ENCODE results near the gene FLNA.
"Not testable (repeated sequence)": the region's sequence is repeated elsewhere in the genome, so short reads cannot be mapped to it uniquely, and the experiment has no call there.

FLNA gene

DNA sequence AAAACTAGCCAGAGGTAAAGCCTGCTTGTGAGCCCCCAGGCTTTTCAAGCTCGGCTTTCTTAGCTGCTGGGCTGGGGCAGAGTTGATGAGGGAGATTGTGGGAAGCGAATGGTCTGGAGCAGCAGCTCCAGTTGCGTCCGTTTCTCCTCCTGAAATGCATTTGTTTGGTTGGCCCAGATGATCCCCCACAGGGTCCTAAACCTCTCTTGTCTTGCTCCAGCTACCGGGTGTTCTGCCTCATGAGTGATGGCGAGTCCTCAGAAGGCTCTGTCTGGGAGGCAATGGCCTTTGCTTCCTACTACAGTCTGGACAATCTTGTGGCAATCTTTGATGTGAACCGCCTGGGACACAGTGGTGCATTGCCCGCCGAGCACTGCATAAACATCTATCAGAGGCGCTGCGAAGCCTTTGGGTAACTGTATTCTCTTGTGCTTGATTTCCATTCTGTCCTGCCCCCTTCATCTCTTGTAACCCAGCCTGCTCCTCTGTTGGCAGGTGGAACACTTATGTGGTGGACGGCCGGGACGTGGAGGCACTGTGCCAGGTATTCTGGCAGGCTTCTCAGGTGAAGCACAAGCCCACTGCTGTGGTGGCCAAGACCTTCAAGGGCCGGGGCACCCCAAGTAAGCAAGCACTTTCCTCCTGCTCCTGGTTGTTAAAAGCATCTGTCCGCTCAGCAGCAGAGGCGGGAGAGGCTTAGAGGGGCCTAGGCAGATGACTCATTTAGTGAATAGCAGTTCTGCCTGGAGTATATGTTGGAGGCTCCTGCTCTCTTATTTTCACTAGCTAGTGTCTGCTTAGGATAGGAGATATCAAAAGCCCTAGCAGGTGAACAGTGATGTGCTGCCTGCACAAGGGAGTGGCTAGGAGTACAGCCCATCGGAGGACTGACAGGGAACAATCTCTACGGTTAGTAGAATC lies 63.6 kb downstream of the FLNA start:
- no peaks in the 10 kb centered on the region for H3K36me3 Mint-ChIP-seq
- ATAC-seq (replicated peaks) (no peak), DNase-seq (no peak)
- H3K4me3 Mint-ChIP-seq = no peak overlapping the region
- H3K9me3 Mint-ChIP-seq = no peaks in the 10 kb centered on the region
- peaks cover 19 to 45% of the 10 kb centered on the region in 2 donors for H3K4me1 Mint-ChIP-seq
- H3K27ac Mint-ChIP-seq = no peak overlapping the region
- H3K27me3 Mint-ChIP-seq = no peaks in the 10 kb centered on the region

DNA sequence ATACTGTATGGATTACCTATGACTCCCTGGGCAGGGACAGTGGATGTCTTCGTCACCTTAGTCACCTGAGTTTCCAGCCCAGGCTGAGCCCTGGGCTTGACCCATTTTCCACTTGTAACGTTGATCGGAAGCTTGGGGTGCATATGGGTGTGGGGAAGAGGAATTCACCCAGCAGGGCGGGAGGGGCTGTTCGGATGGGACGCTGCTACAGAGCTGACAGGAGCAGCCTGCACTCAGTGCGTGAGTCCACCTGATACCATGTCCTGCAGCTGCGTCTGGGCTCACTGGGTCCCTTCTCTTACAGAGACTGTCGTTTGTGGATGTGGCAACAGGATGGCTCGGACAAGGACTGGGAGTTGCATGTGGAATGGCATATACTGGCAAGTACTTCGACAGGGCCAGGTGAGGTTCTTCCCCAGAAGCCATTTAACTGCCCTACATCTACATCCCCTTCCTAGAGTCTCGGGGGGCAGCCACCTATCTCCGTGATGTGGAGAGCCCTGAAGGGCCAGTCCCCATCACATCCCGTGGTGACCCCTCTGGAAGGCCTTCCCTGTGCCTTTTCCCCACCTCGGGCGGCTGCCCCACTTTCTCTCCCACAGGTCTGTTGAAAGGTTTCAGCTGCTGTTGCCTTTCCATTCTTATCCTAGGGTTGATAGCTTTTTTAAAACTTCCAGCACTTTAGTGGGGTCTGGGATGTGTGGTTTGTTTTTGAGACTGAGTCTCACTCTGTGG lies 65.2 kb downstream of the FLNA start:
- no peak overlapping the region for H3K27ac Mint-ChIP-seq
- no peak for DNase-seq
- H3K4me1 Mint-ChIP-seq = peaks cover 29 to 59% of the 10 kb centered on the region in 2 donors

DNA sequence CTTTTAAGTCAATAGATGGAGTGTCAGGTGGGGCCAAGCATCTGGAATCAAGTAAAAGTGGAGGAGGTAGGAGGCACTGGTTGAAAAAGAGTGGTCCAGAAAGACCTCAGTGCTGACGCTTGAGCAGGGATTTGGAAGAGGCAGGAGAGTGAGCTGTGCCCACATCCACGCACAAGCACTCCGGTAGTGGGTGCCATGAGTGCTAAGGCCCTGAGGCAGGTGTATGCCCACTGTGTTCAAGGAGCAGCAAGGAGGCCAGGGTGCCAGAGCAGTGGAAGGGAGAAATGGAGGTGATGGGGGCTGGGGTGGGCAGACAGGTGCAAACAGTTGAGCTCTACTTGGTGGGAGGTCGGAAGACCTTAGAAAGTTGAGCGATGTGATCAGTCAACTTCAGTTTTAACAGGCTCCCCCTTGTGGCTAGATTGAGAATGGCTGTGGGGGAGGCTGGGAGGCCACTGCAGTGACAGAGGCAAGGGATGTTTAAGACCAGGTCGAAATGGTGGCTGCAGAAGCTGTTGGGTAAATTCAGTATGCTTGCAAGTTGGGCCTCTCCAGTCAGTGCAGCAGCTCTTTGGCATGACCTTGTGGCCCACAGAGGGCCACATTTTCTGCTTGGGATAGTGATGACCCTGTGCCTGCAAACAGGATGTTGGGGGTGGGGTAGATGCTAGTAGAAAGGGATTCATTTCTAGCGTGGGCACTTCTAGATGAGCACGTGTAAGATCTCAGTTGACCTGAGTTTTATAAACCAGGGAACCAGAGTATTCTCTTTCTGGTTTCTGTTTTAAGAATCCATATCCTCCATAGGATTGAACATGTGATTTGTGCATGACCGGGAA lies 66.1 kb downstream of the FLNA start:
- no peaks in the 10 kb centered on the region for H3K36me3 Mint-ChIP-seq
- no peak overlapping the region for H3K4me3 Mint-ChIP-seq
- peaks cover 30 to 59% of the 10 kb centered on the region in 2 donors for H3K4me1 Mint-ChIP-seq
- ATAC-seq (replicated peaks) (peak; percentile 72 to 75), DNase-seq (peak; percentile 73)
- peaks cover 0 to 2% of the 10 kb centered on the region in 2 donors for H3K9me3 Mint-ChIP-seq
- H3K27me3 Mint-ChIP-seq = no peaks in the 10 kb centered on the region
- peak overlapping the region; percentile 1 for H3K27ac Mint-ChIP-seq

More for the DNA sequence above, 65.2 kb downstream of the FLNA start:
- Mint-ChIP-seq H3K36me3 (no peaks in the 10 kb centered on the region), H3K4me3 (no peak overlapping the region), H3K9me3 (no peaks in the 10 kb centered on the region), H3K27me3 (no peaks in the 10 kb centered on the region)
- ATAC-seq (replicated peaks) = no peak

- Mint-ChIP-seq H3K36me3 (no peaks in the 10 kb centered on the region), H3K27ac (no peak overlapping the region), H3K27me3 (no peaks in the 10 kb centered on the region), H3K9me3 (peaks cover 0 to 2% of the 10 kb centered on the region in 2 donors), H3K4me1 (peaks cover 28 to 52% of the 10 kb centered on the region in 2 donors), H3K4me3 (no peak overlapping the region)
- DNase-seq = no peak
- no peak for ATAC-seq (replicated peaks)
Measured at GRCh38 chrX:154307202-154307601, 67.2 kb downstream of the FLNA start.

DNA sequence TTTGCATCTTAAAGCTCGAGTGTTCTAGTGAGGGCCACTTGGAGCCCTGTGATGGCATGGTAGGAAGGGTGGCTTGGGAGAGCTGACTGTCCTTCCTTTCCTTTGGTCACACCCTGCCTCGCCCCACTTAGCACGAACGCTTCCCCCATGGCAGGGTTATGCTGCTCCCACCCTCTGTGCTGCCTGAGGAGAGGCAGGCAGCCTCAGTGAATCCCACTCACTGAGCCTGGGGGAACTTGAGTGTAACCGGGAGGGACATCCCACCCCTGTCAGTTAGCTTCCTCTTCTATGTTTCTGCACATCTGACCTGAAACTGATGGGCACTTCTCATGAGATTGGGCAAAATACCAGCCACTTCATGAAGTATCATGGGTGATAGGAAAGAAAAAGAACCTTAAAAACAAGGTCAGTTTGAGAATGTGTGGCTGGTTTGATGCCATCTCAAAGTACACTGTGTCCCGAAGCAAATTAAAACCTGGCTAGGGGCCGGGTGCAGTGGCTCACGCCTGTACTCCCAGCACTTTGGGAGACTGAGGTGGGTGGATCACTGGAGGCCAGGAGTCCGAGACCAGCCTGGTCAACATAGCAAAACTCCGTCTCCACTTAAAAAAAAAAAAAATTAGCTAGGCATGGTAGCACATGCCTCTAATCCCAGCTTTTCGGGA lies 68.8 kb downstream of the FLNA start:
- H3K4me3 Mint-ChIP-seq = peak overlapping the region; percentile 18 to 31
- H3K4me1 Mint-ChIP-seq = peaks cover 26 to 41% of the 10 kb centered on the region in 2 donors
- H3K9me3 Mint-ChIP-seq = peaks cover 0 to 2% of the 10 kb centered on the region in 2 donors
- peak overlapping the region; percentile 59 for H3K27ac Mint-ChIP-seq
- DNase-seq (no peak), ATAC-seq (replicated peaks) (peak; percentile 54 to 60)
- no peaks in the 10 kb centered on the region for H3K27me3 Mint-ChIP-seq
- no peaks in the 10 kb centered on the region for H3K36me3 Mint-ChIP-seq

DNA sequence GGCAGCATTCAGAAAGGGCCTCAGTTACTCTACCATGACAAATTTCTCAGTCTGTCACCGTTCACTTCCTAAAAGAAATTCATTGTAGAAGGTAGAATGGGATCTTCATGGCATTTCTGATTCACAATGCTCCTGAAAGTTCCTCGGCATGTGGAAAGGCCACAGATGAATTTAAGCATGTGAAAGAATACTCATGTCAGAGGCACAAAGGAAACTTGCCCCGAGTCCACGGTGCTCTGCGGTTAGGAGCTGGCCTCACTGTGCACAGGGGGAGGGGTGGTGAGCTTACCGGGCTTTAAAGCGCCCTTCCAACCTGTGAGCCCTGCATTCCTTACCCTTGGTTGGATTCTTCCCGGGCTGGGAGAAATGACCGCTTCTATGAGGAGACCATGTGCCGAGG lies 69.6 kb downstream of the FLNA start:
- Mint-ChIP-seq H3K27me3 (no peaks in the 10 kb centered on the region), H3K9me3 (peaks cover 0 to 2% of the 10 kb centered on the region in 2 donors), H3K4me3 (no peak overlapping the region), H3K27ac (no peak overlapping the region), H3K36me3 (no peaks in the 10 kb centered on the region), H3K4me1 (peaks cover 28 to 41% of the 10 kb centered on the region in 2 donors)
- ATAC-seq (replicated peaks) (no peak), DNase-seq (no peak)

GRCh38 chrX:154303476-154303875 lies 71.0 kb downstream of the FLNA start:
- H3K4me3 Mint-ChIP-seq = no peak overlapping the region
- peaks cover 0 to 2% of the 10 kb centered on the region in 2 donors for H3K9me3 Mint-ChIP-seq
- H3K4me1 Mint-ChIP-seq = peaks cover 29 to 48% of the 10 kb centered on the region in 2 donors
- ATAC-seq (replicated peaks) = no peak
- H3K36me3 Mint-ChIP-seq = no peaks in the 10 kb centered on the region
- no peak overlapping the region for H3K27ac Mint-ChIP-seq
- no peaks in the 10 kb centered on the region for H3K27me3 Mint-ChIP-seq
- DNase-seq = no peak

DNA sequence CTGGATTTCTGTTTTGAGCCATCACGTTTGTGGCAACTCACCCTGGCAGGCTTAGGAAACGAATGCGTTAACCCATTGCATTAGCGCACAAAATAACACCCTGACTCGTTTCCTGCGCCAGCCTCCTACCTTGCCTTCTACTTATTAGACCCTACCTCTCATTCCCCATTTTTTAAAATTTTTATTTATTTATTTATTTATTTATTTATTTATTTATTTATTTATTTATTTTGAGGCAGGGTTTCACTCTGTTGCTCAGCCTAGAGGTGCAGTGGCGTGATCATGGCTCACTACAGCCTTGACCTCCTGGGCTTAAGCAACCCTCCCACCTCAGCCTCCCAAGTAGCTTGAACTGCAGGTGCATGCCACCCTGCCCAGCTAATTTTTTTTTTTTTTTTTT lies 71.4 kb downstream of the FLNA start:
- ATAC-seq (replicated peaks); H3K27ac Mint-ChIP-seq; H3K4me3 Mint-ChIP-seq; DNase-seq; H3K36me3 Mint-ChIP-seq; H3K27me3 Mint-ChIP-seq; H3K9me3 Mint-ChIP-seq: not testable (repeated sequence)
- peaks cover 28 to 47% of the 10 kb centered on the region in 2 donors for H3K4me1 Mint-ChIP-seq

DNA sequence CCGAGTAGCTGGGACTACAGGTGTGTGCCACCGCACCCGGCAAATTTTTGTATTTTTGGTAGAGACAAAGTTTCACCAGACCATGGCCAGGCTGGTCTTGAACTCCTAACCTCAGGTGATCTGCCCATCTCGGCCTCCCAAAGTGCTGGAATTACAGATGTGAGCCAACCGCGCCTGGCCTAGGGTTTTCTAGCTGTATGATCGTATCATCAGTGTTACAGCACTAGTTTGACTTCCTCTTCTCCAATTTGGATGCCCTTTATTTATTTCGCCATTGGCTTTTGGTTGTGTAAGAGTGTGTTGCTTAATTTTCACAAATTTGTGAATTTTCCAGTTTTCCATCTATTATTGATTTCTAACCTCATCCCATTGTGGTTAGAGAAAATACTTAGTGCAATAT lies 73.6 kb downstream of the FLNA start:
- Mint-ChIP-seq H3K4me1 (peaks cover 25 to 36% of the 10 kb centered on the region in 2 donors), H3K4me3 (no peak overlapping the region), H3K36me3 (no peaks in the 10 kb centered on the region), H3K27ac (no peak overlapping the region), H3K9me3 (peaks cover 2 to 3% of the 10 kb centered on the region in 2 donors), H3K27me3 (no peaks in the 10 kb centered on the region)
- no peak for DNase-seq
- no peak for ATAC-seq (replicated peaks)

Data from stimulated activated naive B cell treated with anti-CD40 and anti-IgM and Interleukin-4, amounts not matched to agents 10 μg/mL and 1 μg/mL and 100 μg/mL, for 72 hours (primary cell).